GM12864 (cell line): ENCODE measurements around the gene FA2H.
A peak's percentile ranks its signal among the peaks of the same experiment; 100 is the strongest.

Source experiments
- DNase-seq: peaks from one replicate; pipeline ENCODE4 v3.0.0-alpha.2; 2011; ENCODE audit warnings: low read depth
- H3K4me3 ChIP-seq: 2 replicates; pipeline ENCODE4 v1.5.1; 2011; ENCODE audit warnings: mild to moderate bottlenecking, low read depth, low read length, control low read depth
- TF ChIP-seq, protein P1 (sequence below): IDR thresholded peaks from 2 replicates; pipeline ENCODE4 v1.5.1; 2011; ENCODE audit warnings: low read depth, mild to moderate bottlenecking, moderate library complexity, low read length, control low read depth, inconsistent platforms; ENCODE audit errors: missing control alignments

The FA2H gene

GRCh38 chr16:74778646-74779045 is 4.0 kb upstream of the FA2H start:
- H3K4me3 ChIP-seq, result no peak overlapping the region
- no peak for DNase-seq
- TF ChIP-seq, protein P1, sequence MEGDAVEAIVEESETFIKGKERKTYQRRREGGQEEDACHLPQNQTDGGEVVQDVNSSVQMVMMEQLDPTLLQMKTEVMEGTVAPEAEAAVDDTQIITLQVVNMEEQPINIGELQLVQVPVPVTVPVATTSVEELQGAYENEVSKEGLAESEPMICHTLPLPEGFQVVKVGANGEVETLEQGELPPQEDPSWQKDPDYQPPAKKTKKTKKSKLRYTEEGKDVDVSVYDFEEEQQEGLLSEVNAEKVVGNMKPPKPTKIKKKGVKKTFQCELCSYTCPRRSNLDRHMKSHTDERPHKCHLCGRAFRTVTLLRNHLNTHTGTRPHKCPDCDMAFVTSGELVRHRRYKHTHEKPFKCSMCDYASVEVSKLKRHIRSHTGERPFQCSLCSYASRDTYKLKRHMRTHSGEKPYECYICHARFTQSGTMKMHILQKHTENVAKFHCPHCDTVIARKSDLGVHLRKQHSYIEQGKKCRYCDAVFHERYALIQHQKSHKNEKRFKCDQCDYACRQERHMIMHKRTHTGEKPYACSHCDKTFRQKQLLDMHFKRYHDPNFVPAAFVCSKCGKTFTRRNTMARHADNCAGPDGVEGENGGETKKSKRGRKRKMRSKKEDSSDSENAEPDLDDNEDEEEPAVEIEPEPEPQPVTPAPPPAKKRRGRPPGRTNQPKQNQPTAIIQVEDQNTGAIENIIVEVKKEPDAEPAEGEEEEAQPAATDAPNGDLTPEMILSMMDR, result no peak

- H3K4me3 ChIP-seq, result no peak overlapping the region
- TF ChIP-seq, protein P1, result no peak
- DNase-seq, result no peak
Measured at GRCh38 chr16:74776926-74777325, 2.3 kb upstream of the FA2H start.

DNA sequence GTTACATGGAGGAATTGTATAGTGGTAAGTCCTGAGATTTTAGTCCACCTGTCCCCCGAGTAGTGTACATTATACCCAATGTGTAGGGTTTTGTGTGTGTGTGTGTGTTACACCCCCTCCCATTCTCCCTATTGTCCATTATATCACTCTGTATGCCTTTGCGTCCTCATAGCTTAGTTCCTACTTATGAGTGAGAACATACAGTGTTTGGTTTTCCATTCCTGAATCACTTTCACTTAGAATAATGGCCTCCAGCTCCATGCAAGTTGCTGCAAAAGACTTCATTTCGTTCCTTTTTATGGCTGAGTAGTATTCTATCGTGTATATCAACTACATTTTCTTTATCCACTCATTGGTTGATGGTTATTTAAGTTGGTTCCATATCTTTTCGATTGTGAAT is 635 bp upstream of the FA2H start:
- DNase-seq, result no peak
- TF ChIP-seq, protein P1, result no peak
- peak overlapping the region; percentile 74; the same call in 1 of the 2 replicates for H3K4me3 ChIP-seq

DNA sequence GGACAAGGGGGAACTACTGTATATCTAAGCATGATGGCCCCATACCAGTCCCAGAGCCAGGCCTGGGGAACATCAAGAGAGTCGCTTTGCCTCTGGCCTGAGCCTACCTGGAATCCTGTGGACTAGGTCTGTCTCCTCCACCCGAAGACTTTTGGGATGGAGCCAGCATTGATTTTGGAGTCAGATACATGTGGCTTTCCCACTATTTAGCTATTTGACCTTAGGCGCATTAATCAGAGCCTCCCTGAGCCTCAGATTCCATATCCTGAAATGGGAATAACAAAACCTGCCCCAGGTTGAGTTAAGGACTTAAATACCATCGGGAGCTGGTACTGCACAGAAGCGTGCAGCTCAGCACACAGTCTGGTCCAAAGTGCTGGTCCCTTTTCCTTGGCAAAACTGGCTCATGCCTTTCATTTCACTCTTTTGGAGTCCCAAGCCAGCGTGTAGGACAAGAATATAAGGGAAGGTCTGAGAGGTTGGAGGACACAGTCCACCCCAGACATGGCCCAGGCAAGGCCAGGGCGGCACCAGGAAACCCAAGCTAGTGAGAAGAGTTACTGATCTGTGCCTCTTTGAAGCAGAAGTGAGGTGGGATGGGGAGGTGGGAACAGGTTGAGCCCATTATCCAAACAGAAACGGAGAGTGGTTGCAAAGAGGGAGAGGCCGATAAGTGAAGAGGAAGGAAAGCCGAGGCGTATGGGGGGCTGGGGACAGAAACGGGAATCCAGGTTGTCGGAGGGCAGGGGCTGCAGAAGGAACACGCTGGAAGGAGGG is 986 bp downstream of the FA2H start:
- peak overlapping the region; percentile 74 for H3K4me3 ChIP-seq
- TF ChIP-seq, protein P1, result no peak
- no peak for DNase-seq

DNA sequence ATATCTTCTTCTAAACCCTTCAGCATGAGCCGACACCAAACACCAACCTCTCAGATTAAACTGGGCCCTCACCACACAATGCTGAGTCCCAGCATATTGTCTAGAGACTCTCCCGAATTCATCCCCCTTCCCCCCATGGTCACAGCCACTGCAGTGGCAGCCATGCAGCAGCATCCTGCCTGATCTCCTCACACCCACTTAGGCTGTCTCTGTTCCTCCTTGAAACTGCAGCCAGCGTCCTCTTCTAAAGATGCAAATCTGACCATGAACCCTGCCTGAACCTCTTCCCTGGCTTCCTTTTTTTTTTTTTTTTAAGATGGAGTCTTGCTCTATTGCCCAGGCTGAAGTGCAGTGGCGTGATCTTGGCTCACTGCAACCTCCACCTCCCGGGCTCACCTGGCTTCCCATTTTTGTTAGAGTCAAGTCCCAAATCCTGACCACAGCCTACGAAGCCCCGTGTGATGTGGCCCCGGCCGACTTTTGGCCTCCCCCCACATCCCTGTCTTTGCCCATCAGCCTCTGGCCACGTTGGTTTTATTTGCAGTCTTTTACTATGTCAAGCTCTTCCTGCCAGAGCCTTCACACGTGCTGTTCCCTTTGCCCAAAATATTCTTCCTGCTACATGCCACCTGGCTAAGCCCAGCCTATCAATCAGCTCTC is 2.8 kb downstream of the FA2H start:
- peak; percentile 89 for DNase-seq
- H3K4me3 ChIP-seq, result no peak overlapping the region
- TF ChIP-seq, protein P1, result no peak

- no peak for DNase-seq
- H3K4me3 ChIP-seq, result no peak overlapping the region
- TF ChIP-seq, protein P1, result no peak
Measured at GRCh38 chr16:74770831-74771526, 3.6 kb downstream of the FA2H start.
